HG02678 (cell line): ENCODE measurements around the gene HS1BP3.

ENCODE experiments used
- ATAC-seq: cut with Tn5 transposase; IDR thresholded peaks from one replicate; pipeline ENCODE4 v1.9.1; 2021; ENCODE audit warnings: mild to moderate bottlenecking, moderate library complexity; ENCODE audit not compliant: unreplicated experiment

The HS1BP3 gene

GRCh38 chr2:20648206-20648605 is 2.7 kb downstream of the HS1BP3 start:
- no peak for ATAC-seq

- ATAC-seq: no peak
Measured at GRCh38 chr2:20647738-20648137, 3.2 kb downstream of the HS1BP3 start.

GRCh38 chr2:20647211-20647610 is 3.7 kb downstream of the HS1BP3 start:
- ATAC-seq: no peak

GRCh38 chr2:20646446-20646845 is 4.5 kb downstream of the HS1BP3 start:
- ATAC-seq: no peak

GRCh38 chr2:20645761-20646160 is 5.1 kb downstream of the HS1BP3 start:
- ATAC-seq: no peak

- no peak for ATAC-seq
Measured at GRCh38 chr2:20645301-20645701, 5.6 kb downstream of the HS1BP3 start.

- no peak for ATAC-seq
Measured at GRCh38 chr2:20643826-20644225, 7.1 kb downstream of the HS1BP3 start.

- ATAC-seq: no peak
Measured at GRCh38 chr2:20643060-20643459, 7.8 kb downstream of the HS1BP3 start.

GRCh38 chr2:20642055-20642971 is 8.6 kb downstream of the HS1BP3 start:
- peak; percentile 96 for ATAC-seq

GRCh38 chr2:20641123-20641985 is 9.5 kb downstream of the HS1BP3 start:
- ATAC-seq: no peak

GRCh38 chr2:20640411-20641122 is 10.3 kb downstream of the HS1BP3 start:
- ATAC-seq: no peak

GRCh38 chr2:20638646-20639430 is 12.1 kb downstream of the HS1BP3 start:
- ATAC-seq: no peak

GRCh38 chr2:20638014-20638413 is 12.9 kb downstream of the HS1BP3 start:
- no peak for ATAC-seq

GRCh38 chr2:20637147-20637546 is 13.8 kb downstream of the HS1BP3 start:
- no peak for ATAC-seq

GRCh38 chr2:20635675-20636584 is 15.0 kb downstream of the HS1BP3 start:
- peak; percentile 71 for ATAC-seq

- ATAC-seq: no peak
Measured at GRCh38 chr2:20635113-20635510, 15.8 kb downstream of the HS1BP3 start.

- ATAC-seq: no peak
Measured at GRCh38 chr2:20634507-20635112, 16.3 kb downstream of the HS1BP3 start.

GRCh38 chr2:20633794-20634506 is 16.9 kb downstream of the HS1BP3 start:
- ATAC-seq: no peak
